AG04449 (cell line): Measurements from ENCODE around the gene SSTR3.
A peak's percentile ranks its signal among the peaks of the same experiment; 100 is the strongest.

Experiments used
- CTCF ChIA-PET: fragments of 350-600 bp; formaldehyde crosslinking; extraction: SDS; loops from one replicate; lab custom pipeline; 2021; ENCODE audit warnings: antibody characterized with exemption; lab: Yijun Ruan, JAX
- POLR2A ChIA-PET: fragments of 400-600, 350-600 bp; formaldehyde crosslinking; extraction: SDS; loops from one replicate; lab custom pipeline; 2020; ENCODE audit warnings: antibody characterized with exemption, inconsistent platforms; lab: Yijun Ruan, JAX
- DNase-seq: peaks from one replicate; pipeline ENCODE4 v3.0.0-alpha.2; 2010; ENCODE audit warnings: low read depth, low spot score
- H3K4me3 ChIP-seq: 2 replicates; pipeline ENCODE4 v1.5.1; 2011; ENCODE audit warnings: low read depth, mild to moderate bottlenecking, control low read depth, low read length
- TF ChIP-seq, protein P1 (sequence below): IDR thresholded peaks from one replicate; pipeline ENCODE4 v1.5.1; 2011; ENCODE audit warnings: mild to moderate bottlenecking, moderate library complexity, low read length, control low read depth, inconsistent platforms; ENCODE audit not compliant: insufficient read depth; ENCODE audit errors: missing control alignments

SSTR3 gene

DNA sequence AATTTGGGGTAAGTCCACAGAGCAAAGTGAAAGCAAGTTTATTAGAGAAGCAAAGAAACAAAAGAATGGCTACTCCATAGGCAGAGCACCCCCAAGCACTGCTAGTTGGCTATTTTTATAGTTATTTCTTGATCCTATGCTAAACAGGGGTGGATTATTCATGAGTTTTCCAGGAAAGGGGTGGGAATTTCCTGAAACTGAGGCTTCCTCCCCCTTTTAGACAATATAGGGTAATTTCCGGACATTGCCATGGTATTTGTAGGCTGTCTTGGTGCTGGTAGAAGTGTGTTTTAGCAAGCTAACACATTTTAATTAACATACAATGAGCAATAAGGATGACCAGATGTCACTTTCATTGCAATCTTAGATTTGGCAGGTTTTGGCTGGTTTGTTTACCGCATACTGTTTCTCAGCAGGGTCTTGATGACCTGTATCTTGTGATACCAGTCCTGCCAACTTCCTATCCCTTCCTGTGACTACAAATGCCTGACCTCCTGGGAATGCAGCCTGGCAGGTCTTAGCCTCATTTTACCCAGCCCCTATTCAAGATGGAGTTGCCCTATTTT lies 23.3 kb downstream of the SSTR3 start:
- DNase-seq: no peak
- TF ChIP-seq, protein P1, sequence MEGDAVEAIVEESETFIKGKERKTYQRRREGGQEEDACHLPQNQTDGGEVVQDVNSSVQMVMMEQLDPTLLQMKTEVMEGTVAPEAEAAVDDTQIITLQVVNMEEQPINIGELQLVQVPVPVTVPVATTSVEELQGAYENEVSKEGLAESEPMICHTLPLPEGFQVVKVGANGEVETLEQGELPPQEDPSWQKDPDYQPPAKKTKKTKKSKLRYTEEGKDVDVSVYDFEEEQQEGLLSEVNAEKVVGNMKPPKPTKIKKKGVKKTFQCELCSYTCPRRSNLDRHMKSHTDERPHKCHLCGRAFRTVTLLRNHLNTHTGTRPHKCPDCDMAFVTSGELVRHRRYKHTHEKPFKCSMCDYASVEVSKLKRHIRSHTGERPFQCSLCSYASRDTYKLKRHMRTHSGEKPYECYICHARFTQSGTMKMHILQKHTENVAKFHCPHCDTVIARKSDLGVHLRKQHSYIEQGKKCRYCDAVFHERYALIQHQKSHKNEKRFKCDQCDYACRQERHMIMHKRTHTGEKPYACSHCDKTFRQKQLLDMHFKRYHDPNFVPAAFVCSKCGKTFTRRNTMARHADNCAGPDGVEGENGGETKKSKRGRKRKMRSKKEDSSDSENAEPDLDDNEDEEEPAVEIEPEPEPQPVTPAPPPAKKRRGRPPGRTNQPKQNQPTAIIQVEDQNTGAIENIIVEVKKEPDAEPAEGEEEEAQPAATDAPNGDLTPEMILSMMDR: no peak
- CTCF ChIA-PET: interaction anchor here (2.4 to 6.3 kb wide), 2 partner anchors 10 to 23 kb away, joined by 11 to 72 read pairs; no protein-coding TSS in a partner anchor
- peak overlapping the region; percentile 18; the same call in 1 of the 2 replicates for H3K4me3 ChIP-seq
- POLR2A ChIA-PET: no interaction called here

DNA sequence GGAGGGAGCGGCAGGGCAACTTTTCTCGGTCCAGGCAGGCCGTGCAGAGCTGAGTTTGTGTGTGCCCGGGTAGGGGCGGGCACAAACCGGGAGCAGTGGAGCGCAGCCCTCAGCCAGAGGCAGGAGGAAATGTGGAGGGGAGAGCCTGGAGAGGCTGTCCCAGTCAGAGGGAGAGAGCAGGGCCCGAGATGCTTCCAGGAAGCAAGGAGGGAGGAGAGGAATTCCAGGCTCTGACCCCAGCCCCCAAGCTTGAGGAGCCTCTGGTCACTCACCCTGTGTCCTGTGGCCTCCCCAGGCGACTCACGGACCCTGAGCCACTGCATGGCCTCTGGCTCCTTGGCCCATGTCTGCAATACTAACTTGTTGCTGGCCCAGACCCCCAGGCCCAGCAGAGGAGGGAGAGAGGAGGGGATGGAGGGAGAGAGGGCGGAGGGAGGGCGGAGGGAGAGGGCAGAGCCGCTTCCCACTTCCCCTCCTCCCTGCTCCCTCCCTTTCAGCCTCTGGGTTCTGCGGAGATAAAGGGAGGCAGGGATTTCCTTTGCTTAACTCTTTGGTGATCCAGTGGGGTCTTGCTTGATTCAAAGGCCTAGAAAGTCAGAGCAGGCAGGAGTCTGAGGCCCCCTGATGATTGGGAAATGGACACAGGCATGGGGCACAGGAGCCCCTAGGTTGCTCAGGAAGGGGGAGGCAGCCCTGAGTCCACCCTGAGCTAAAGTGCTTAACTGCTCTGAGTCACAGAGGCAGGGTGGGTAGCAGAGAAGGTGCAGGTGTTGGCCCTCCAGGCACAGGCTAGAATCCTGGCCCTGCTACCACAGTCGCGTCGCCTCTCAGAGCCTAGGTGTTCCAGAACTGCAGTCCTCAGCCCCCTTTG lies 24.2 kb downstream of the SSTR3 start, which contains the start of gene C1QTNF6:
TSS of gene C1QTNF6 (minus strand) at position 357 of the 871 bp plus-strand sequence. CDS start at position 323, 34 bp downstream.
- POLR2A ChIA-PET: no interaction called here
- peak within 1 kb of the TSS; percentile 61 for H3K4me3 ChIP-seq
- TF ChIP-seq, protein P1: no peak
- CTCF ChIA-PET: interaction anchor here (0.6 to 6.3 kb wide), 6 partner anchors 10 to 22 kb away, joined by 3 to 72 read pairs (median 12); no protein-coding TSS in a partner anchor
- no peak for DNase-seq

DNA sequence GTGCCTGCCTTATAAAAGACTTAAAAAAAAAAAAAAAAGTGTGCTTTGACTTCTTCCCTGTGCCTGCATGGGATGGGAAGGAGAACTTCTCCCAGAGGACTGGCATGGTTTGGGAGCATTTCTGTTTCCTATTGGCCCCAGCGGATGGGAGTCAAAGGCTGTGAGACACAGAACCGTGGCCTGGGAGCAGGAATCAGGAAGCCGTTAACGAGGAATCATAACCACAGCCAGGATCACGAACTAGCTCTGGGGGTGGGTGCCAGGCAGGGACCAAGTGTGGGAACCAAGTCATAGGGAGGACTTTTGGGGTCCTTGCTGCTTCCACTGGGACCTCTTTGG lies 24.8 kb downstream of the SSTR3 start:
- ChIA-PET CTCF (interaction anchor here (0.6 to 6.3 kb wide), 5 partner anchors 10 to 22 kb away, joined by 3 to 72 read pairs (median 13); no protein-coding TSS in a partner anchor), POLR2A (interaction anchor here (1.0 kb wide), 1 partner anchor 12 kb away, joined by 3 read pairs; no protein-coding TSS in a partner anchor)
- TF ChIP-seq, protein P1: no peak
- no peak for DNase-seq
- peak overlapping the region; percentile 61 for H3K4me3 ChIP-seq

DNA sequence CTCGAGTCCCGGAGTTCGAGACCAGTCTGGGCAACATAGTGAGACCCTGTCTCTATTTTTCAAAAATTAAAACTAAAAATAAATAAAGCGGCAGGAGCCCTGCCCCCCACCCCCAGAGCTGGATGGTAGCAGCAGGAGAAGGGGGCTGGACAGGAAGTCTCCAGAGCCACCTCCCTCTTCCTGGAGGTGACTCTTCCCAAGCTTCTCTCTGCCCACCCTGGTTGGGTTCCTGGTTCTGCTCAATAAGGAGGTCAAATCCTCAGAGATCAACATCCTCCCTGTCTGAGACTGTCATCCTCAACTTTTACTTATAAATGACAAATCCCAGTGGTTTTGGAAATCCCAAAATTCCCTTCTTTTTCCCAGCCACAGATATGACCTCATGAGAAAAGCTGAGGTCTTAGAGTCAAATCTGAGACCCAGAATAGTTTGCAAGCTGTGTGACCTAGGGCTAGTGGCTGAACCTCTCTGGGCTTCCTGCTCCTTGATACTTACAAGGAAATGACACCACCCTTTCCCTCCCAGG lies 25.2 kb downstream of the SSTR3 start:
- H3K4me3 ChIP-seq: peak overlapping the region; percentile 61
- CTCF ChIA-PET: interaction anchor here (0.6 to 6.3 kb wide), 6 partner anchors 9 to 21 kb away, joined by 3 to 72 read pairs (median 8); no protein-coding TSS in a partner anchor

DNA sequence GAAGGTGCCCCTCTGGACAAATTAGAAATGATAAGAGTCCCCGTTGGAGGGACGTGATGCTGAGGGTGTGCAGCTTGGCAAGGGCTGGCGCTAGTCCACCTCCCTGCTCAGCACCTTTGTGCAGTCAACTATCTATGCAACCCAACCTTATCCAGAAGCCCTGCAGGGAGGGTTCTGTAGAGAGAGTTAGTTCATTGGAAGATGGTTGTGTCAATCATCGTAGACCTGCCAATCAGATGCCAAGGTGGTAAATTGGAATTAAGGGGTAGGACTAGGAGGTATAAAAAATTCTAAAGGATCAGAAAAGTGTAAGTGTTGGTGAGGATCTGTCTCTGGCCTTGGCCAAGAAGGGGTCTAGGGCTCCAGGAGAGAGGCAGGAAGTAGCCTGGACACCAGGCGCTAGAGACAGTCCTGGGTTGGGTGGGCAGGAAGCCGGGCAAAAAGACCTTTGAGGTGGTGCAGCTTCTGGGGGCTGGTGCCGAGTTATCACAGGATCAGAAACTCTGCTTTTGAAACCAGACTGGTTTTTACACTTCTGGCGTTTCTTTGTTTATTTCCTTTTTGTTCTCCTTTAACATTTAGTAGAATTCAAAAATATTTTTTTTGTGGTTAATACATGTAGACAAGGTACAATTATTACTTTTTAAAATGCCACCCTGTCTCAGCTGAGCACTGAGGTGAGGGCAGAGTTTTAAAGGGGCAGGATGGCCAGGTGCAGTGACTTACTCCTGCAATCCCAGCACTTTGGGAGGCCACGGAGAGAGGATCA lies 25.9 kb downstream of the SSTR3 start:
- TF ChIP-seq, protein P1: no peak
- DNase-seq: no peak
- H3K4me3 ChIP-seq: no peak overlapping the region
- CTCF ChIA-PET: interaction anchor here (0.6 to 6.3 kb wide), 6 partner anchors 9 to 140 kb away, joined by 3 to 72 read pairs (median 8); no protein-coding TSS in a partner anchor
- POLR2A ChIA-PET: interaction anchor here (1.0 kb wide), 1 partner anchor 13 kb away, joined by 3 read pairs; no protein-coding TSS in a partner anchor

More for the DNA sequence above, 25.2 kb downstream of the SSTR3 start:
- POLR2A ChIA-PET: interaction anchor here (1.0 kb wide), 1 partner anchor 12 kb away, joined by 3 read pairs; no protein-coding TSS in a partner anchor
- DNase-seq: no peak
- TF ChIP-seq, protein P1: no peak
